Right cardiac atrium (tissue), 5 donors: ENCODE data around the gene TTC21A. TPM values are rescaled to one million over a fixed set of nuclear protein-coding genes. Genes with fewer than 3 reads are reported as not detected.

ENCODE experiments used
- ATAC-seq, 2 donors: fragments of 200-7000 bp; cut with Tn5 transposase; one replicate each; pipeline versions ENCODE4 v1.8.0 to v1.9.1; 2020; ENCODE audit warnings: moderate library complexity in 2 of 2, mild to moderate bottlenecking in 1 of 2
- DNase-seq, 3 donors: peaks; one replicate each; pipeline ENCODE4 v3.0.0-alpha.2; 2020
- H3K27ac ChIP-seq: one replicate; pipeline ENCODE4 v1.5.1; 2013; ENCODE audit warnings: mild to moderate bottlenecking, low read length, control low read depth, moderate library complexity
- H3K27me3 ChIP-seq: one replicate; pipeline ENCODE4 v1.6.1; 2013; ENCODE audit not compliant: control insufficient read depth, insufficient read depth
- H3K4me1 ChIP-seq: one replicate; pipeline ENCODE4 v1.6.1; 2013; ENCODE audit warnings: low read length; ENCODE audit not compliant: control insufficient read depth, insufficient read depth
- H3K4me3 ChIP-seq: one replicate; pipeline ENCODE4 v1.5.1; 2013; ENCODE audit warnings: low read length, control low read depth
- H3K9me3 ChIP-seq: one replicate; pipeline ENCODE4 v1.6.1; 2013; ENCODE audit warnings: low read length; ENCODE audit not compliant: control insufficient read depth
- WGBS: extraction: QIAGEN DNeasy Blood & Tissue Kit; methylation state at CpG from one replicate; pipeline ENCODE4 v1.1.7; 2013; 5-methylcytosine and 5-hydroxymethylcytosine counted together
- intact Hi-C, 4 donors: fragments of 100-400 bp; cut with DNase I; formaldehyde crosslinking; loops; one replicate each; pipeline versions ENCODE4 v1.11.0 to v1.14.0; 2022 to 2023
- polyA plus RNA-seq: library from polyadenylated mRNA; stranded (reverse); fragments of 200-250 nt; gene quantifications from one replicate; pipeline ENCODE4 v1.2.3, GENCODE V29; 2013
- total RNA-seq, 4 donors: library from RNA; stranded (reverse); fragmentation: NEBNext Ultra II Directional; extraction: Animal tissue kit (Norgen Biotek cat#: 25700); gene quantifications; one replicate each; pipeline ENCODE4 v1.2.1, GENCODE V29; 2021
- donor health status: healthy with polysubstance abuse.
- donor health status: DM: no; HTN: yes; CAD: no.
- donor health status: DM: no; HTN: no; CAD: no.
- donor health status: DM: no; HTN: yes; CAD: no; lungs with severe emphysema.
- donor health status: DM: yes; HTN: yes; CAD: no.

Gene TTC21A
- total and polyA plus RNA-seq, 5 donors: 1.9 to 3.4 (median 2.2) TPM

GRCh38 chr3:39099738-39100499, 7.6 kb upstream of the TTC21A start:
- WGBS: 94% methylated on average over 2 of the region's 2 CpGs
- intact Hi-C loops: no loop called here
- peak in 1 of 3 donors; percentile 40 for DNase-seq
- Histone ChIP-seq H3K9me3 (no peaks in the 10 kb centered on the region), H3K27ac (no peak overlapping the region), H3K27me3 (no peaks in the 10 kb centered on the region), H3K4me1 (peaks cover 16% of the 10 kb centered on the region), H3K4me3 (no peak overlapping the region)
- ATAC-seq: no peak

- H3K9me3 ChIP-seq: no peaks in the 10 kb centered on the region
- peaks cover 18% of the 10 kb centered on the region for H3K4me1 ChIP-seq
- intact Hi-C loops: no loop called here
- ATAC-seq (no peak), DNase-seq (peak in 1 of 3 donors; percentile 31)
- WGBS: 86% methylated on average over 9 of the region's 9 CpGs
- H3K4me3 ChIP-seq: no peak overlapping the region
- H3K27me3 ChIP-seq: no peaks in the 10 kb centered on the region
- H3K27ac ChIP-seq: no peak overlapping the region
These were observed 7.0 kb upstream of the TTC21A start for GRCh38 chr3:39100500-39100886.

GRCh38 chr3:39101022-39101689, 6.3 kb upstream of the TTC21A start:
- Histone ChIP-seq H3K27me3 (no peaks in the 10 kb centered on the region), H3K27ac (no peak overlapping the region), H3K9me3 (no peaks in the 10 kb centered on the region), H3K4me3 (no peak overlapping the region), H3K4me1 (peaks cover 19% of the 10 kb centered on the region)
- ATAC-seq (peak; percentile 30 to 40), DNase-seq (no peak)
- intact Hi-C loops: no loop called here
- WGBS: 87% methylated on average over 5 of the region's 5 CpGs

GRCh38 chr3:39102504-39103323, 4.8 kb upstream of the TTC21A start:
- no peaks in the 10 kb centered on the region for H3K27me3 ChIP-seq
- H3K4me3 ChIP-seq: no peak overlapping the region
- ATAC-seq (no peak), DNase-seq (no peak)
- WGBS: 96% methylated on average over 8 of the region's 8 CpGs
- no peak overlapping the region for H3K27ac ChIP-seq
- intact Hi-C loops: no loop called here
- H3K9me3 ChIP-seq: no peaks in the 10 kb centered on the region
- peaks cover 22% of the 10 kb centered on the region for H3K4me1 ChIP-seq

- Histone ChIP-seq H3K4me1 (peaks cover 22% of the 10 kb centered on the region), H3K9me3 (no peaks in the 10 kb centered on the region), H3K27me3 (no peaks in the 10 kb centered on the region), H3K27ac (no peak overlapping the region), H3K4me3 (no peak overlapping the region)
- intact Hi-C loops: no loop called here
- 80% methylated on average over 4 of the region's 4 CpGs for WGBS
- ATAC-seq (no peak), DNase-seq (no peak)
These were observed 4.2 kb upstream of the TTC21A start for GRCh38 chr3:39103324-39103693.

- H3K4me1 ChIP-seq: peaks cover 22% of the 10 kb centered on the region
- H3K27ac ChIP-seq: no peak overlapping the region
- WGBS: 78% methylated on average over 6 of the region's 6 CpGs
- ATAC-seq: no peak
- no peaks in the 10 kb centered on the region for H3K27me3 ChIP-seq
- no peak for DNase-seq
- intact Hi-C loops: no loop called here
- no peaks in the 10 kb centered on the region for H3K9me3 ChIP-seq
- no peak overlapping the region for H3K4me3 ChIP-seq
These were observed 3.5 kb upstream of the TTC21A start for GRCh38 chr3:39103791-39104552.

GRCh38 chr3:39104961-39105686, 2.4 kb upstream of the TTC21A start:
- ATAC-seq (no peak), DNase-seq (no peak)
- intact Hi-C loops: no loop called here
- Histone ChIP-seq H3K4me1 (peaks cover 22% of the 10 kb centered on the region), H3K27me3 (no peaks in the 10 kb centered on the region), H3K4me3 (no peak overlapping the region), H3K27ac (no peak overlapping the region), H3K9me3 (no peaks in the 10 kb centered on the region)
- WGBS: 84% methylated on average over 7 of the region's 7 CpGs

GRCh38 chr3:39105687-39106063, 1.8 kb upstream of the TTC21A start:
- Histone ChIP-seq H3K9me3 (no peaks in the 10 kb centered on the region), H3K4me1 (peaks cover 22% of the 10 kb centered on the region), H3K4me3 (no peak overlapping the region), H3K27ac (no peak overlapping the region), H3K27me3 (no peaks in the 10 kb centered on the region)
- ATAC-seq (no peak), DNase-seq (no peak)
- intact Hi-C loops: no loop called here
- 72% methylated on average over 3 of the region's 3 CpGs for WGBS

GRCh38 chr3:39106281-39106811, 1.1 kb upstream of the TTC21A start:
- DNase-seq (no peak), ATAC-seq (peak in 1 of 2 donors; percentile 2)
- WGBS: 6% methylated on average over 16 of the region's 16 CpGs
- peak overlapping the region; percentile 63 for H3K27ac ChIP-seq
- H3K9me3 ChIP-seq: no peaks in the 10 kb centered on the region
- H3K4me1 ChIP-seq: peaks cover 22% of the 10 kb centered on the region
- intact Hi-C loops: no loop called here
- no peaks in the 10 kb centered on the region for H3K27me3 ChIP-seq
- peak overlapping the region; percentile 69 for H3K4me3 ChIP-seq

GRCh38 chr3:39106851-39107387, 561 bp upstream of the TTC21A start:
- under 1% methylated on average over 55 of the region's 55 CpGs for WGBS
- Histone ChIP-seq H3K4me3 (peak overlapping the region; percentile 69), H3K27ac (peak overlapping the region; percentile 63), H3K4me1 (peaks cover 22% of the 10 kb centered on the region), H3K9me3 (no peaks in the 10 kb centered on the region), H3K27me3 (no peaks in the 10 kb centered on the region)
- ATAC-seq: peak; percentile 64 to 72
- intact Hi-C loops: no loop called here
- DNase-seq: peak; percentile 73 to 87 (median 86)
